Mesendoderm (in vitro differentiated cells): Measurements from ENCODE around the gene TSEN54.

Experiments
- DNase-seq: peaks from one replicate; pipeline ENCODE4 v3.0.0; 2013
- H2AK5ac ChIP-seq: 2 replicates; pipeline ENCODE4 v1.6.1; 2013; ENCODE audit warnings: low read length, inconsistent platforms
- H2BK120ac ChIP-seq: 2 replicates; pipeline ENCODE4 v1.6.1; 2013; ENCODE audit warnings: low read depth, mild to moderate bottlenecking, low read length, moderate library complexity, mixed read lengths
- H2BK15ac ChIP-seq: replicated peaks from 2 replicates; pipeline ENCODE4 v1.6.1; 2013; ENCODE audit warnings: low read depth, mild to moderate bottlenecking, moderate library complexity
- H2BK5ac ChIP-seq: 2 replicates; pipeline ENCODE4 v1.6.1; 2013; ENCODE audit warnings: low read length, inconsistent platforms
- H3K18ac ChIP-seq: 2 replicates; pipeline ENCODE4 v1.6.1; 2013; ENCODE audit warnings: mild to moderate bottlenecking, low read length, mixed read lengths
- H3K23ac ChIP-seq: one replicate; pipeline ENCODE4 v1.6.1; 2013; ENCODE audit warnings: low read length
- H3K27ac ChIP-seq: 2 replicates; pipeline ENCODE4 v1.5.1; 2013; ENCODE audit warnings: low read depth, mild to moderate bottlenecking, inconsistent platforms, low read length, moderate library complexity
- H3K27me3 ChIP-seq: 2 replicates; pipeline ENCODE4 v1.6.1; 2013; ENCODE audit warnings: low read length, control low read depth, mild to moderate bottlenecking, inconsistent platforms; ENCODE audit not compliant: insufficient read depth, poor library complexity
- H3K36me3 ChIP-seq: 2 replicates; pipeline ENCODE4 v1.6.1; 2013; ENCODE audit warnings: low read length, inconsistent platforms; ENCODE audit not compliant: control insufficient read depth, insufficient read depth
- H3K4ac ChIP-seq: one replicate; pipeline ENCODE4 v1.6.1; 2013; ENCODE audit warnings: low read depth, mild to moderate bottlenecking, low read length, moderate library complexity
- H3K4me1 ChIP-seq: 2 replicates; pipeline ENCODE4 v1.6.1; 2013; ENCODE audit warnings: low read depth, low read length, inconsistent platforms; ENCODE audit not compliant: control insufficient read depth
- H3K4me2 ChIP-seq: 2 replicates; pipeline ENCODE4 v1.6.1; 2013; ENCODE audit warnings: low read length
- H3K4me3 ChIP-seq: 2 replicates; pipeline ENCODE4 v1.5.1; 2013; ENCODE audit warnings: mild to moderate bottlenecking, low read length
- H3K56ac ChIP-seq: one replicate; pipeline ENCODE4 v1.6.1; 2013; ENCODE audit warnings: low read length
- H3K79me1 ChIP-seq: 2 replicates; pipeline ENCODE4 v1.6.1; 2013; ENCODE audit warnings: low read length, inconsistent platforms
- H3K79me2 ChIP-seq: 2 replicates; pipeline ENCODE4 v1.6.1; 2013; ENCODE audit warnings: mild to moderate bottlenecking, low read length; ENCODE audit not compliant: control insufficient read depth, insufficient read depth
- H3K9ac ChIP-seq: 2 replicates; pipeline ENCODE4 v1.6.1; 2013; ENCODE audit warnings: low read length, inconsistent platforms
- H4K5ac ChIP-seq: one replicate; pipeline ENCODE4 v1.6.1; 2013; ENCODE audit warnings: low read length
- H4K8ac ChIP-seq: one replicate; pipeline ENCODE4 v1.6.1; 2013; ENCODE audit warnings: low read depth, mild to moderate bottlenecking, control low read depth, low read length, moderate library complexity
- WGBS: extraction: QIAGEN DNeasy Blood & Tissue Kit; methylation state at CpG from one replicate; pipeline ENCODE4 v1.1.7; 2013; ENCODE audit warnings: low lambda C conversion rate, missing lambda C conversion rate; ENCODE audit not compliant: insufficient coverage; ENCODE audit errors: extremely low coverage; 5-methylcytosine and 5-hydroxymethylcytosine counted together

Gene TSEN54

DNA sequence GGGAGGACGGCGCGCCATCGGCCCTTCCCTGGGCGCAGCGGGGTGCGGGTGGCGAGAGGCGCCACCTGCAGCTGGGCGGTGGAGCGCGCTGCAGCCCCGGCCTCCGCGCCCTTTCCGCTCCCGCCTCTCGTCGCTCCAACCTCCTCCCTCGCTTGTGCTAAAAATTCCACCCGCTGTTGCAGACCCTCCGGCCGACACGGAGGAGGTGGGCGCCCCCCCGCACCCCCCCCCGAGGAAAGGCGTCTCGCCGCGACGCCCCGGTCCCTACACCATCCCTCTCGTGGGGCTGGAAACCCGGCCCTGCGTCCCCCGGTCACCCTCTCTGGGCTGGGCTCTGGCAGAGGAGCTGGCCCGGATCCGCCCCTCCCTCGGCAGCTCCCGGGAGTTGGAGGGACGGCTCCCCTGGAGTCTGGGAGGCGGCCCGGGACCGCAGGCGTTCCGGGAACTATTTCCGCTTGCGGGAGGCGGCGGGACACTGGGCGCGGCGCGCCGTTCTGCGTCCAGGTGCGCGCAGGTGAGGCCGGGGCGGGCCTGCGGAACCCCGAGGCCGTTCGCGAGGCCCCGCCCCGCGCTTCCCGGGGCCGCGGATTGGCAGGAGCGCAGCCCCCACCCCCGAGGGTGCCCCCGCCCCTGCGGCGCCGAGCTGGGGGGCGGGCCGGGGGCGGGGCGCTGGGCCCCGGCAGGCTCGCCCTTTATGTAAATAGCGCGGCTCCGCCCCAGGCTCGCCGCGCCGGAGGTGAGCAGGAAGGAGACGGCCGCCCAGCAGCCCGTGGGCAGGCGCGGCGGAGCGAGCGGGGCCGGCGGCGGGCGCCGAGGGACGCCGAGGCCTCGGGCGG, 8.9 kb downstream of the TSEN54 start, which contains the start of gene LLGL2:
Gene LLGL2 (plus strand): TSS at position 728 of the 836 bp plus-strand sequence. CDS start 17,730 bp downstream, outside the sequence.
- peak within 1 kb of the TSS; percentile 87 for H3K56ac ChIP-seq
- H3K4me3 ChIP-seq, result peak within 1 kb of the TSS; percentile 50
- H3K36me3 ChIP-seq, result peaks cover 3% of the 10 kb centered on the region
- peaks cover 2% of the 10 kb centered on the region for H3K79me1 ChIP-seq
- peak; percentile 94 for DNase-seq
- H2AK5ac ChIP-seq, result no peak within 1 kb of the TSS
- H3K18ac ChIP-seq, result peak within 1 kb of the TSS; percentile 72
- peak within 1 kb of the TSS; percentile 77 for H3K9ac ChIP-seq
- no peak within 1 kb of the TSS for H2BK5ac ChIP-seq
- peak within 1 kb of the TSS; percentile 60 for H3K27ac ChIP-seq
- H4K8ac ChIP-seq, result no peak within 1 kb of the TSS
- H3K4me2 ChIP-seq, result peak within 1 kb of the TSS; percentile 84
- H3K4me1 ChIP-seq, result no peaks in the 10 kb centered on the region
- H2BK15ac ChIP-seq, result no peak within 1 kb of the TSS
- no peaks in the 10 kb centered on the region for H3K27me3 ChIP-seq
- WGBS, result no CpG with 5 or more reads among the region's 108 CpGs
- H3K23ac ChIP-seq, result peak within 1 kb of the TSS; percentile 29
- no peak within 1 kb of the TSS for H2BK120ac ChIP-seq
- H4K5ac ChIP-seq, result no peak within 1 kb of the TSS
- peak within 1 kb of the TSS; percentile 86 for H3K4ac ChIP-seq
- H3K79me2 ChIP-seq, result no peaks in the 10 kb centered on the region

DNA sequence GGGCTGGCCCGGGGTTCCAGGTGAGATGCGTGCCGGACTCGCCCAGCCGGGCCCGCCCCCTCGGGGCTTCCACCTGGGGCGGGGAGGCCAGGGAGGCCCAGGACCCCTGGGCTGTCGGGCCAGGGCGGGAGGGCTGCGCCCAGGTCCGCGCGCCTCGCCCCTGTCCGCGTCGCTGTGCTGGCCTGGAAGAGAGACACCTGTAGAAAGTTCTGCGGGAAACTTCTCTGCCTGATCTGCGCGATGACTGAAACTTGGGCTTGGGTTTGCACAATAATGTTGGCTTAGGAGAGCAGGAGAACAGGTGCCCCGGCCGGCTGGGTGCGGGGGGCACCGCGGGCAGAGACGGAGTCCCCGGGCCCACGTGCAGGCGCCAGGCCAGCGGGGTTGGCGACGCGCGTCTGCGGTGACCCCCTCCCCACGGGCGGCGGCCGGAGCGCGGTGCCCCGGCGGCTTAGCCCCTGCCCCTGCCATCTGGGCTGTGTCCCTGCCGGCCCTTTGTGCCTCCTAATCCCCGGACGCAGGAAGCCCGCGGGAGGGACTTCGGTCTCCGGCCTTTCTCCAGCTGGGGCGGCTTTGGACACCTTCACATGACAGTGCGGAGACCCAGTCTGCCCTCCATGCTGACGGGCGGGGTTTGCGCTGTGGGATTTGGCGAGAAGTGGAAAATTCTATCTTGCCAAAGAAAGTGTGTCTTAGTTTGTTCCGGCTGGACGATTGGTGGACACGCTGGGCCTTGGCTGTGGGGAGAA, 9.7 kb downstream of the TSEN54 start:
- Histone ChIP-seq H3K56ac (peak overlapping the region; percentile 75), H3K27me3 (no peaks in the 10 kb centered on the region), H3K9ac (peak overlapping the region; percentile 66), H4K5ac (no peak overlapping the region), H2BK5ac (no peak overlapping the region), H3K4me1 (no peaks in the 10 kb centered on the region), H3K4me2 (peak overlapping the region; percentile 75), H3K27ac (peak overlapping the region; percentile 36), H3K79me1 (peaks cover 2% of the 10 kb centered on the region), H3K18ac (peak overlapping the region; percentile 72), H2AK5ac (no peak overlapping the region), H3K36me3 (peaks cover 3% of the 10 kb centered on the region), H2BK15ac (no peak overlapping the region), H3K23ac (peak overlapping the region; percentile 29), H3K79me2 (no peaks in the 10 kb centered on the region), H3K4ac (peak overlapping the region; percentile 56), H3K4me3 (peak overlapping the region; percentile 50), H2BK120ac (no peak overlapping the region), H4K8ac (no peak overlapping the region)
- no CpG with 5 or more reads among the region's 60 CpGs for WGBS
- DNase-seq, result peak; percentile 40

DNA sequence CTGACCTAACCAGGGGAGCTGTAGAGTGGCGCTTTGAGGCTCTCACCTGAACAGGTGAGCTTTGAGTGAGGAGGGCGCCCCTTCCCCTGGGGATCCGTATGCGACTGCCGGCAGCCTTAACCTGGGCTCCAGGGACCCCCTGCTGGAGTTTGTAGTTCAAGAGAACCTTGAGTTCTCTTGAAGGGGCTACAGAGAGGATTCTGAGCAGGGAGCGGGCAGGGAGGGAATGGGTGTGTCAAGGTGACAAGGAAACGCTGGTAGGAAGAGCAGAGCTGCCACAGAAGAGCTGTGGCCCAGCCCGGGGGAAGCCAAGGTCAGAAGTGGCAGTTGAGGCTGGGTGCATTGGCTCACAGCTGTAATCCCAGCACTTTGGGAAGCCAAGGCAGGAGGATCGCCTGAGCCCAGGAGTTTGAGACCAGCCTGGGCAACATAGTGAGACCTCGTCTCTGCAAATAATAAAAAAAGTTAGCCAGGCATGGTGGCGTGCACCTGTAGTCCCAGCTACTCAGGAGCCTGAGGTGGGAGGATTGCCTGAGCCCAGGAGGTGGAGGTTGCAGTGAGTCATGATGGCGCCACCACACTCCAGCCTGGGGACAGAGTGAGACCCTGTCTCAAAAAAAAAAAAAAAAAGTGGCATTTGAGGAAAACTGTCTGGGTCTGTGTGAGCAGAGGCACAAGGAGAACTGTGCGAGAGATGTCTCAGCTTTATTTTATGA, 10.4 kb downstream of the TSEN54 start:
- peak overlapping the region; percentile 29 for H3K23ac ChIP-seq
- peak overlapping the region; percentile 75 for H3K56ac ChIP-seq
- no peak overlapping the region for H4K5ac ChIP-seq
- H2BK5ac ChIP-seq, result no peak overlapping the region
- no peaks in the 10 kb centered on the region for H3K27me3 ChIP-seq
- no peaks in the 10 kb centered on the region for H3K79me2 ChIP-seq
- H3K4ac ChIP-seq, result no peak overlapping the region
- no peak overlapping the region for H2BK15ac ChIP-seq
- H2AK5ac ChIP-seq, result no peak overlapping the region
- H3K9ac ChIP-seq, result peak overlapping the region; percentile 66
- no peak overlapping the region for H3K27ac ChIP-seq
- H3K18ac ChIP-seq, result no peak overlapping the region
- no peak overlapping the region for H2BK120ac ChIP-seq
- peaks cover 2% of the 10 kb centered on the region for H3K79me1 ChIP-seq
- peak overlapping the region; percentile 50 for H3K4me3 ChIP-seq
- H3K4me1 ChIP-seq, result no peaks in the 10 kb centered on the region
- peaks cover 3% of the 10 kb centered on the region for H3K36me3 ChIP-seq
- H4K8ac ChIP-seq, result no peak overlapping the region
- WGBS, result no CpG with 5 or more reads among the region's 13 CpGs
- DNase-seq, result peak; percentile 31
- H3K4me2 ChIP-seq, result peak overlapping the region; percentile 75

DNA sequence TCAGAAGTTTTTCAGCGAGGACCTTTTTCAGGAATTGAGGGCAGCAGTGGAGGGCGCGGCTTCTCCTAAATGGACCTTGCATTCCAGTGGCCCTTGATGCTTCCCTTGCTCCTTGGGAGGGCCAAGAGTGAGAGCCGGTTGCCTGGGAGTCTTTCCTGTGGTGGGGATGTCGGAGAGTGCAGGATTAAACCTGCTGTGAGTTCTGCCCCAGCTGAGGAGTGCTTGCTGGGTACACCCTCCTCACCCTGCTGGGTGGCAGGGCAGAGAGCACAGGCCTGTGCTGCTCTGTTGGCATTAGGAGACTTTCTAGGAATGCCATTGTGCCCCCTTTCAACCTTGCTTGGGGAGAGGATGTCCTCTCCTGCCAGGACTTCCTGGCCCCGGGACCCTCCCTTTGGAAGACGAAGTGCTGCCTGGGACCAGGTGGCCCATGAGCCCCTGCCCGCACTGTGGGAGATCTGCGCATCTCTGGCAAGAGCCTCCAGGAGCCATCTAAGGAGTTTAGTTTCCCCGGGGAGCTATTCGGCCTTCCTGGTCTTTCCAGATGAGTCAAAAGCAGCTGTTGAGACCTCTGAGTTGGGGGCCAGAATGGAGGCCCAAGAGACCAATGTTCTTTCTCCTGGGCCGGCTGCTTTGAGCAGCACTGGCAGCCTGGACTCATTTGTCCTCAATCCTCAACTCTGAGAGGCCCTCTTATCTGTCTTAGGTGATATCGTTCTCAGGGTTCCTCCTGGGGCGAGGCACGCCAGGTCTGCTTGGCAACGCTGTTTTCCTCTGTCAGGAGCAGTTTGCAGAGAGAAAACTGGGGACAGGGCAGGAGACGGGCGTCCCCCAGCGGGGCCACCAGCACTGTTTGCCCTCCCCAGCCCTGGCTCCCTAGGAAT, 14.8 kb downstream of the TSEN54 start:
- H3K23ac ChIP-seq, result no peak overlapping the region
- H2BK120ac ChIP-seq, result no peak overlapping the region
- peaks cover 2% of the 10 kb centered on the region for H3K79me1 ChIP-seq
- H3K4me1 ChIP-seq, result no peaks in the 10 kb centered on the region
- H2BK15ac ChIP-seq, result no peak overlapping the region
- WGBS, result no CpG with 5 or more reads among the region's 19 CpGs
- H2AK5ac ChIP-seq, result no peak overlapping the region
- no peak overlapping the region for H4K8ac ChIP-seq
- no peak overlapping the region for H3K9ac ChIP-seq
- no peak overlapping the region for H2BK5ac ChIP-seq
- no peaks in the 10 kb centered on the region for H3K27me3 ChIP-seq
- no peak overlapping the region for H3K4ac ChIP-seq
- H3K36me3 ChIP-seq, result no peaks in the 10 kb centered on the region
- no peak overlapping the region for H3K4me3 ChIP-seq
- H4K5ac ChIP-seq, result no peak overlapping the region
- no peak overlapping the region for H3K4me2 ChIP-seq
- H3K79me2 ChIP-seq, result no peaks in the 10 kb centered on the region
- DNase-seq, result no peak
- peak overlapping the region; percentile 17 for H3K56ac ChIP-seq
- no peak overlapping the region for H3K27ac ChIP-seq
- no peak overlapping the region for H3K18ac ChIP-seq

DNA sequence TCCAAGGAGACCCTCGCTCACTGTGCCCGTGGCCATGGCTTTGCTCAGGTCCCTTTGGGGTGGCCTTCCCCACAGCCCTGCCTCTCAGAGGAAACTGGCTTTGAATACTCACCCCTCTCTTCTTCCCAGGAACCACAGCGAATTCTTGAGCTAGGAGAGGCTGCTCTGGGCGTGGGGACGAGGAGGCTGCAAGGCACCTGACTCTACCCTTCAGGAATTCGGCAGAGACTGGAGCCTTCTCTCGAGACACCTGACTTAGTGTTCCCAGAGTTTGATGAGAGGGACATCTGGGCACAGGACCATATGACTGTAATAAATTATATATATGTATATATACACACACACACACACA, 15.4 kb downstream of the TSEN54 start:
- no peak overlapping the region for H2BK5ac ChIP-seq
- H3K79me1 ChIP-seq, result peaks cover 2% of the 10 kb centered on the region
- no CpG with 5 or more reads among the region's 7 CpGs for WGBS
- H2BK15ac ChIP-seq, result no peak overlapping the region
- H3K4me3 ChIP-seq, result no peak overlapping the region
- H3K56ac ChIP-seq, result no peak overlapping the region
- no peaks in the 10 kb centered on the region for H3K36me3 ChIP-seq
- no peak overlapping the region for H4K5ac ChIP-seq
- no peak overlapping the region for H3K23ac ChIP-seq
- no peak overlapping the region for H3K4ac ChIP-seq
- no peak overlapping the region for H2AK5ac ChIP-seq
- no peak overlapping the region for H3K9ac ChIP-seq
- H4K8ac ChIP-seq, result no peak overlapping the region
- peak; percentile 79 for DNase-seq
- H3K4me1 ChIP-seq, result no peaks in the 10 kb centered on the region
- no peaks in the 10 kb centered on the region for H3K27me3 ChIP-seq
- H3K79me2 ChIP-seq, result no peaks in the 10 kb centered on the region
- H3K4me2 ChIP-seq, result no peak overlapping the region
- no peak overlapping the region for H3K18ac ChIP-seq
- no peak overlapping the region for H2BK120ac ChIP-seq
- no peak overlapping the region for H3K27ac ChIP-seq
